HG02588 (cell line): ENCODE measurements around the gene PDE10A.

Experiments used
- ATAC-seq: cut with Tn5 transposase; IDR thresholded peaks from one replicate; pipeline ENCODE4 v1.9.1; 2021; ENCODE audit warnings: mild to moderate bottlenecking, moderate library complexity; ENCODE audit not compliant: unreplicated experiment

The PDE10A gene

GRCh38 chr6:165662749-165663376 lies at the start of gene PDE10A:
Gene PDE10A, minus strand, starts transcription at chr6:165663241. Its CDS starts 430 bp downstream, at chr6:165662811.
- ATAC-seq: no peak

- ATAC-seq: no peak
These were observed 46.0 kb upstream of the PDE10A start for GRCh38 chr6:165708985-165709576.

GRCh38 chr6:165707067-165707853 lies 44.2 kb upstream of the PDE10A start:
- ATAC-seq: no peak

- no peak for ATAC-seq
These were observed 42.9 kb upstream of the PDE10A start for GRCh38 chr6:165705941-165706340.

- ATAC-seq: no peak
These were observed 41.2 kb upstream of the PDE10A start for GRCh38 chr6:165704045-165704748.

GRCh38 chr6:165702669-165703068 lies 39.6 kb upstream of the PDE10A start:
- no peak for ATAC-seq

GRCh38 chr6:165701564-165702354 lies 38.7 kb upstream of the PDE10A start:
- peak; percentile 68 for ATAC-seq

- no peak for ATAC-seq
These were observed 38.0 kb upstream of the PDE10A start for GRCh38 chr6:165701005-165701404.

- no peak for ATAC-seq
These were observed 35.8 kb upstream of the PDE10A start for GRCh38 chr6:165698868-165699267.

- no peak for ATAC-seq
These were observed 34.1 kb upstream of the PDE10A start for GRCh38 chr6:165697171-165697570.

GRCh38 chr6:165695722-165696515 lies 32.9 kb upstream of the PDE10A start:
- ATAC-seq: no peak

- no peak for ATAC-seq
These were observed 31.3 kb upstream of the PDE10A start for GRCh38 chr6:165694296-165694695.

GRCh38 chr6:165692106-165692653 lies 29.1 kb upstream of the PDE10A start:
- ATAC-seq: no peak

GRCh38 chr6:165689699-165690098 lies 26.7 kb upstream of the PDE10A start:
- ATAC-seq: no peak

- ATAC-seq: no peak
These were observed 23.7 kb upstream of the PDE10A start for GRCh38 chr6:165686596-165687365.

GRCh38 chr6:165685302-165685701 lies 22.3 kb upstream of the PDE10A start:
- ATAC-seq: no peak

GRCh38 chr6:165684333-165684732 lies 21.3 kb upstream of the PDE10A start:
- no peak for ATAC-seq

GRCh38 chr6:165680975-165681374 lies 17.9 kb upstream of the PDE10A start:
- no peak for ATAC-seq

GRCh38 chr6:165679326-165679725 lies 16.3 kb upstream of the PDE10A start:
- ATAC-seq: no peak
